GM12892 (cell line): Measurements from ENCODE around the gene EFCAB14. TPM values are rescaled to one million over a fixed set of nuclear protein-coding genes. Genes with fewer than 3 reads are reported as not detected.
"Not testable (repeated sequence)": the region's sequence is repeated elsewhere in the genome, so short reads cannot be mapped to it uniquely, and the experiment has no call there.

Source experiments
- DNase-seq: peaks from one replicate; pipeline ENCODE4 v3.0.0; 2011; ENCODE audit not compliant: insufficient read length
- FAIRE-seq: peaks from 2 replicates; lab custom pipeline; 2011; peaks lifted over from hg19 to GRCh38; lab: Jason Lieb, UNC
- POLR2A ChIP-seq: IDR thresholded peaks from 2 replicates; pipeline ENCODE4 v1.6.1; 2011; ENCODE audit warnings: low read depth, low read length, control low read depth
- POLR2AphosphoS5 ChIP-seq: IDR thresholded peaks from 2 replicates; pipeline ENCODE4 v1.6.1; 2011; ENCODE audit warnings: low read depth, low read length, control low read depth
- TAF1 ChIP-seq: IDR thresholded peaks from 2 replicates; pipeline ENCODE4 v1.6.1; 2011; ENCODE audit warnings: low read depth, mild to moderate bottlenecking, control low read depth, low read length, borderline replicate concordance
- polyA plus RNA-seq: library from polyadenylated mRNA; unstranded; fragments of >200 nt; gene quantifications from one replicate; pipeline ENCODE4 v1.2.1, GENCODE V29; 2012; ENCODE audit warnings: missing spikeins, inconsistent platforms; ENCODE audit not compliant: missing spikeins

The EFCAB14 gene, protein sequence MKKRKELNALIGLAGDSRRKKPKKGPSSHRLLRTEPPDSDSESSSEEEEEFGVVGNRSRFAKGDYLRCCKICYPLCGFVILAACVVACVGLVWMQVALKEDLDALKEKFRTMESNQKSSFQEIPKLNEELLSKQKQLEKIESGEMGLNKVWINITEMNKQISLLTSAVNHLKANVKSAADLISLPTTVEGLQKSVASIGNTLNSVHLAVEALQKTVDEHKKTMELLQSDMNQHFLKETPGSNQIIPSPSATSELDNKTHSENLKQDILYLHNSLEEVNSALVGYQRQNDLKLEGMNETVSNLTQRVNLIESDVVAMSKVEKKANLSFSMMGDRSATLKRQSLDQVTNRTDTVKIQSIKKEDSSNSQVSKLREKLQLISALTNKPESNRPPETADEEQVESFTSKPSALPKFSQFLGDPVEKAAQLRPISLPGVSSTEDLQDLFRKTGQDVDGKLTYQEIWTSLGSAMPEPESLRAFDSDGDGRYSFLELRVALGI
- 33.4 TPM for polyA plus RNA-seq

GRCh38 chr1:46718727-46719622, at the start of gene EFCAB14:
TSS of gene EFCAB14 (minus strand) at chr1:46719114. CDS start at chr1:46718087, 1,027 bp downstream.
- DNase-seq, result peak; percentile 93

DNA sequence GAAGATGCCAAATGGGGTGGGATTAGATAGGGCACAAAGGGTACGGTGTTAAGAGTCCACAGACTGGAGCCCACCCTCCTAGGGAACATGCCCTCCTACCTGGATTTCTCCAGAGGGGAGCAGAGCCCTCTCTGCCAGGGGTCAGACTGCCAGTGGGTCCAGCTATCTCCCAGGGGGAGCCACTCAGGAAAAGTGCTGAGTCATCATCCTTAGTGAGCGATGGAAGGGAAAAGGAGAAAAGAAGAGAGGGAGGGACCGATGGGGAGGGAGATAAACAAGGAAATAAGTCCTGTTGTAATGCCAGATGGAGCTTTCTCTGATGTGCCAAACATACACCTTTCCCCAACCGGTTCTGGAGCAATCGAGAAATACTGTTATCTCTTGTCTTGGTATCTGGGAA, 49.5 kb upstream of the EFCAB14 start:
- TF ChIP-seq POLR2A, result no peak
- no peak for TF ChIP-seq TAF1
- TF ChIP-seq POLR2AphosphoS5, result no peak
- FAIRE-seq (no peak), DNase-seq (no peak)

More at GRCh38 chr1:46718727-46719622, at the start of gene EFCAB14:
- TF ChIP-seq TAF1 (peak; percentile 56; the same call in 1 of the 2 replicates), POLR2A (peak; percentile 90), POLR2AphosphoS5 (peak; percentile 73; the same call in 1 of the 2 replicates)
- peak; percentile 98 for FAIRE-seq

GRCh38 chr1:46767649-46768282, 48.9 kb upstream of the EFCAB14 start:
- FAIRE-seq (no peak), DNase-seq (no peak)
- no peak for TF ChIP-seq TAF1
- no peak for TF ChIP-seq POLR2A
- no peak for TF ChIP-seq POLR2AphosphoS5

DNA sequence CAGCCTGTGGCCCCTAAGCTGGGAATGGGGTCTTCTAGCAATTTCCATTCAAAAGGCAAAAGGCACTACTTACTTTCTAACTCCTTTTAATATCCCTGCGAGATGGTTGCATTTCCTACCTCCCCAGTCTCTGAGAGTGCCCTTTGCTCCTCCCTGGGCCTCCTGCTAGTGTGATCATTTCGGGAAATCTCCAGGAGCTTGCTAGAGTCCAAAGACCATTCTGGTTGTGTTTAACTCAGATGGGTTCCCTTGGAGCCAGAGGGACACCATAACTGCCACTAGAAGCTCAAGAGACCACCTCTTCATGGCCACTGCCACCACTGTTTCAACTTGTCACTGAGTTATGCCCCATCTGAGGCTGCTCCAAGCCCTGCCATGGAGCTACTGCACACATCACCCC, 45.5 kb upstream of the EFCAB14 start:
- TF ChIP-seq TAF1, result no peak
- TF ChIP-seq POLR2AphosphoS5, result no peak
- TF ChIP-seq POLR2A, result no peak
- FAIRE-seq (no peak), DNase-seq (no peak)

- FAIRE-seq, result no peak
- TF ChIP-seq POLR2AphosphoS5, result no peak
- no peak for TF ChIP-seq TAF1
- TF ChIP-seq POLR2A, result no peak
- no peak for DNase-seq
These were observed 42.8 kb upstream of the EFCAB14 start for GRCh38 chr1:46761740-46762139.

DNA sequence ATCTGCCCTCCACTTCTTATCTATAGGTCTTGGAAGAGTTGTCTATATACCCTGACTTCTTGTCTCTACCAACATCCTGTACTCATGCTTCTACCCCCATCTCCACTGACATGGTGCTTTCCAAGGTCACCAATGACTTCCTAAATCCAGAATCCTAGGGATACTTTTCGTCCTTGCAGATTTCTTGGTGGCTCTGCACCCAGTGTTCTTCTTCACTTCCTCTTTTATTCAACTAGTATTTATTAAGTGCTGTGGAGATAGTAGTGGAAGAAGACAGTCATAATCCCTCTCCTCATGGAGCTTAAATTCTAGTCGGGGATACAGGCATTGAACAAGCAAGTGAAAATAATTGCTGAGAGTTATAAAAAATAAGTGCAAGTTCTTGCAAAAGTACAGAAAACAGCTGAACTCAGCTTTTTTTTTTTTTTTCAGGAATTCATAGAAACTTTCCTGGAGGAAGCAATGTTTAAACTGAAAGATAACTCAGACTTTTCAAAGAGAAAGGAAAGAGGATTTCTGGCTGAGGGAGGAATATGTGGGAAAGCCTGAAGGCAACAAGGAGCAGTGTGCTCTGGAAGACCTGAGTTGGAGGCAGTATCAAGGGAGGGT, 41.7 kb upstream of the EFCAB14 start:
- FAIRE-seq (no peak), DNase-seq (no peak)
- TF ChIP-seq POLR2A, result no peak
- no peak for TF ChIP-seq POLR2AphosphoS5
- TF ChIP-seq TAF1, result no peak

DNA sequence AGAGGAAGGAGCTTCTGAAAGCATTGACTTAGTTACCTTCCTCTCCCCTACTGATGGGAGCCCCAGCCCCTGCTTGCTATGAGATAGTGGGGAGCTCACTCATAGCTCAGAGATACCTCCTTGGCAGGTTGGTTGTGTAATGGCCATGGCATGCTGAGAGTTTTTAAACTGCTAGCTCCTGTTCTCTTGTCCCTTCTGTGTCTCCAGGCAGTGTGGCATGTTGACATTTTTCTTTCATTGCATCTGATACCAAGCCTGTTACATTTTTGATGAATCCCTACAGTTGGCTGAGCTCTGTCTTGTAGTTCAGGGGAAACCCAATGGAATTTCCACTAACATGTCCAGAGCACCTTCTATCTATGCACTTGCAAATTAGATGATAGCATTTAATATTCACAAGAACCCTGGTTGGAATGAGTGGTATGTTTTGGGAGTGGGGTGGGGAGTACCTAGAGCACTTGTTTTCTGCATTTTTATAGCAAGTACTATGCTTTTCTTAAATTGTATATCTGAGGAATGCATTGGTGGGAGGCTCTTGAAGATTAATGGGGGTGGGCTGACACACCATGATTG, 39.1 kb upstream of the EFCAB14 start:
- DNase-seq (no peak), FAIRE-seq (no peak)
- no peak for TF ChIP-seq POLR2A
- no peak for TF ChIP-seq POLR2AphosphoS5
- TF ChIP-seq TAF1, result no peak

DNA sequence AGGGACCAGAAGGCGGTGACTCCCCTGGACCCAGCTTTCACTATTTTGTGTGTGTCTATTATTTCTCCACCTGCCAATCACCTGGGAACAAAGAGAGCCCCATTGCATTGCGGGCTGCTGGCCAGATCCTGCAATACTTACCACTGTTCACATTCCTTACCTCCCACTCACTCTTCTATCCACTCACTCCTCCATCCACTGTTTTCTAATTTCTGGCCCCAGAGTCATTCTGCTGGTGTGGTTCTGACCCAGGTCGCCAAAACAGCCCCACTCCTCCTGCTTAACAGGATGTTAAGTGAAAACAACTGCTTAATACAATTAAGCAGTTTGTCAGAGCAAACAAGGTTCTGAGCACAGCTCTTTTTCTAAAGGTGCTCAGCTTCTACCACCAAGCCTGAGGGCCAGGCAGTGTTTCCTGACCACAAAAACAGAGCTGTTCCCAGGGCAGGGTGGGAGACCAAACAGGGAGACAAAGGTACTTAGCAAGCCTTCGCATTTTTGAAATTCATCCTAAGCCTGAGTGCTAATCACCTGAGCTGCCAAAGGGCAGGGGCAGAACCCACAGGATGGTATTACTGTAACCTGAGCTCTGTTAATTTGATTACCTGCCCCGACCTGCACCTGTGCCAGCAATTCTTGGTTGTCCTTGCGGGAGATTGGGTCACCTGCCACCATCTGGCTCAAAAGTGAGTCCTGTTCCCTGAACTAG, 38.5 kb upstream of the EFCAB14 start:
- FAIRE-seq (no peak), DNase-seq (no peak)
- TF ChIP-seq POLR2AphosphoS5, result no peak
- TF ChIP-seq TAF1, result no peak
- no peak for TF ChIP-seq POLR2A

- no peak for TF ChIP-seq POLR2A
- TF ChIP-seq TAF1, result no peak
- no peak for TF ChIP-seq POLR2AphosphoS5
- FAIRE-seq (no peak), DNase-seq (no peak)
These were observed 36.2 kb upstream of the EFCAB14 start for GRCh38 chr1:46755121-46755520.

- DNase-seq, FAIRE-seq: not testable (repeated sequence)
These were observed 35.8 kb upstream of the EFCAB14 start for GRCh38 chr1:46754707-46755106.
